AG04449 (cell line): ENCODE measurements around the gene PTEN.
"Not testable (repeated sequence)": the region's sequence is repeated elsewhere in the genome, so short reads cannot be mapped to it uniquely, and the experiment has no call there.

Experiments used
- CTCF ChIA-PET: fragments of 350-600 bp; formaldehyde crosslinking; extraction: SDS; loops from one replicate; lab custom pipeline; 2021; ENCODE audit warnings: antibody characterized with exemption; lab: Yijun Ruan, JAX
- POLR2A ChIA-PET: fragments of 400-600, 350-600 bp; formaldehyde crosslinking; extraction: SDS; loops from one replicate; lab custom pipeline; 2020; ENCODE audit warnings: antibody characterized with exemption, inconsistent platforms; lab: Yijun Ruan, JAX
- DNase-seq: peaks from one replicate; pipeline ENCODE4 v3.0.0-alpha.2; 2010; ENCODE audit warnings: low read depth, low spot score
- H3K4me3 ChIP-seq: 2 replicates; pipeline ENCODE4 v1.5.1; 2011; ENCODE audit warnings: low read depth, mild to moderate bottlenecking, control low read depth, low read length
- CTCF ChIP-seq: IDR thresholded peaks from one replicate; pipeline ENCODE4 v1.5.1; 2011; ENCODE audit warnings: mild to moderate bottlenecking, moderate library complexity, low read length, control low read depth, inconsistent platforms; ENCODE audit not compliant: insufficient read depth; ENCODE audit errors: missing control alignments

Gene PTEN

GRCh38 chr10:87843714-87844113 lies 19.7 kb upstream of the PTEN start:
- DNase-seq: no peak
- CTCF ChIA-PET: interaction anchor here (1.4 kb wide), 1 partner anchor 18 kb away, joined by 3 read pairs; no protein-coding TSS in a partner anchor
- TF ChIP-seq CTCF: no peak
- POLR2A ChIA-PET: no interaction called here
- H3K4me3 ChIP-seq: no peak overlapping the region

- POLR2A ChIA-PET: interaction anchor here (1.0 kb wide), 1 partner anchor 17 kb away, joined by 6 read pairs; no protein-coding TSS in a partner anchor
- TF ChIP-seq CTCF: no peak
- no peak overlapping the region for H3K4me3 ChIP-seq
- DNase-seq: no peak
- CTCF ChIA-PET: interaction anchor here (1.0 to 22.0 kb wide), 4 partner anchors 15 to 708 kb away, joined by 3 to 304 read pairs (median 45); partner anchors contain the start of genes KLLN and PTEN
Measured at GRCh38 chr10:87844837-87845623, 18.4 kb upstream of the PTEN start.

GRCh38 chr10:87845624-87845998 lies 17.8 kb upstream of the PTEN start:
- no peak overlapping the region for H3K4me3 ChIP-seq
- POLR2A ChIA-PET: interaction anchor here (1.0 kb wide), 1 partner anchor 17 kb away, joined by 6 read pairs; no protein-coding TSS in a partner anchor
- no peak for DNase-seq
- TF ChIP-seq CTCF: no peak
- CTCF ChIA-PET: interaction anchor here (1.0 to 22.0 kb wide), 4 partner anchors 14 to 707 kb away, joined by 3 to 304 read pairs (median 45); partner anchors contain the start of genes KLLN and PTEN

- DNase-seq: peak; percentile 37
- no peak for TF ChIP-seq CTCF
- H3K4me3 ChIP-seq: no peak overlapping the region
- ChIA-PET CTCF (interaction anchor here (1.0 to 22.0 kb wide), 4 partner anchors 14 to 707 kb away, joined by 3 to 304 read pairs (median 45); partner anchors contain the start of genes KLLN and PTEN), POLR2A (interaction anchor here (1.0 kb wide), 1 partner anchor 16 kb away, joined by 6 read pairs; no protein-coding TSS in a partner anchor)
Measured at GRCh38 chr10:87846023-87846422, 17.4 kb upstream of the PTEN start.

- CTCF ChIA-PET: interaction anchor here (2.3 to 22.0 kb wide), 3 partner anchors 13 to 706 kb away, joined by 12 to 304 read pairs (median 78); partner anchors contain the start of genes KLLN and PTEN
- POLR2A ChIA-PET, H3K4me3 ChIP-seq, DNase-seq: not testable (repeated sequence)
Measured at GRCh38 chr10:87846711-87847110, 16.7 kb upstream of the PTEN start.

GRCh38 chr10:87847550-87847949 lies 15.9 kb upstream of the PTEN start:
- DNase-seq: no peak
- ChIA-PET POLR2A (interaction anchor here (0.7 kb wide), 1 partner anchor 29 kb away, joined by 3 read pairs; the partner anchor contains the start of gene ATAD1), CTCF (interaction anchor here (8.2 to 22.0 kb wide), 2 partner anchors 12 to 541 kb away, joined by 78 to 304 read pairs; partner anchors contain the start of genes KLLN and PTEN)
- no peak for TF ChIP-seq CTCF
- H3K4me3 ChIP-seq: no peak overlapping the region
